Tracheal epithelial cell (primary cell): Measurements from ENCODE around the gene MS4A4E. TPM values are rescaled to one million over a fixed set of nuclear protein-coding genes. Genes with fewer than 3 reads are reported as not detected.

Source experiments
- total RNA-seq: library from RNA; depleted of rRNA; stranded (reverse); fragments of >200 nt; gene quantifications from 2 replicates; pipeline ENCODE4 v1.2.1, GENCODE V29; 2014

MS4A4E gene
- total RNA-seq = not detected in 2 replicates

GRCh38 chr11:60242740-60243239 is at the start of gene MS4A4E:
Gene MS4A4E (minus strand): TSS chr11:60243137. CDS start chr11:60230055, 13,082 bp downstream.

DNA sequence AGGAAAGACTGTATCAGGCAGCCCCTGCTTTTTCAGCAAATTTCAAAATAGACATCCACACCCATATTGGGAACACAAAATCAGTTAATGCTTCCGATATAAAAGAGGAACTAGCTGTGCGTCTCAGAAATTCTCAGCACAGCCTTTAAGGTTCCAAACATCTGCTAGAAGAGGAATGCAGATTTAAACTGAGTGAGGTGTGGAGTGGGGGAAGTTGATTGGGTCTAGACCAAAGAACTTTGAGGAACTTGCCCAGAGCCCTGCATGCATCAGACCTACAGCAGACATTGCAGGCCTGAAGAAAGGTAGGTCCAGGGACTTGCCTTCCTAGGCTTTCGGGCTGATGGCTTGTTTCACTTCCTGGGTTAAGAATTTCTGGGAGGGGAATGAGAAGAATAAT is 37.5 kb upstream of the MS4A4E start, which contains the start of gene MS4A4A:
TSS of gene MS4A4A (plus strand) at position 255 of the 400 bp plus-strand sequence. CDS start at position 265, 10 bp downstream.

DNA sequence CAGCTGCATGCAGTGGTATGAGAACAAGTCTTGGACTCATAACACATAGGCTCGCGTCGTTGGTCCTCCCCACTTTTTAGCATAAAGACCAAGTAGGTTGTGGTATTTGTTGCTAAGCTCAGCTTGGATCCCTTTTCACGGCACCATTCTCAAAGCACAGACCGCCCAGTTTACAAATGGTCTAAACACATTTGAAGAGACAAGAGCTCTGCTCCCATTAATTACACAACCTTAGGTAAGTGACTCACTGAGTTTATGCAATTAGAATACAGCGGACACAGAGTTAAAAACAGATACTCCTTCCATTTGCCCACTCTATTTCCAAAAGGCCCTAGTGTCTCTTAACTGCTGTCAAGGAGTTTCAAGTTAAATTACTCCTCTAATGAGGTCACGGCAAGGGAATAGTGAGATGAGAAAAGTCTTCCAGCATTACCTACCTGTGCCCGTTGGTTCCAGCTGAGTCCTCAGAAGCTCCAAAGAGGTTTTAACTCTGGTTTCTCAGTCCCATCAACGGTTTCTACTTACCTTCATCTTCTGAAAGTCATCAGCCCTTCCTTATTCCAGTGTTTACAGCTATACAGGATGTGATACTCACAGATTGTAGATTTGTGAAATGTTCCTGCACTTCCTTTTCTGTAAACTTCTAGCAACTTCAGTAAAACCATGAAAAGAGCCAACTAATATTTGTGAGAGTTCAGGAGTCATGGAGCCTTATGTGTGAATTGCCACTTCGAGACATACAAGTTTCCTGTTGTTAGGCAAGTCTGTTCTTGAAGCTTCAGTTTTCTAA is 60.2 kb downstream of the MS4A4E start, which contains the start of gene MS4A6A:
TSS of gene MS4A6A (minus strand) at position 543 of the 790 bp plus-strand sequence. CDS start 1,356 bp downstream, outside the sequence.

Other genes with a start within 250 kb of the MS4A4E start
- not detected in 2 replicates for gene OOSP4B, start 226.0 kb downstream of the MS4A4E start, total RNA-seq
- gene OOSP2, start 202.7 kb downstream of the MS4A4E start, total RNA-seq = not detected in 2 replicates
- not detected in 2 replicates for gene MS4A3, start 186.5 kb downstream of the MS4A4E start, total RNA-seq
- gene MS4A2, start 154.5 kb downstream of the MS4A4E start, total RNA-seq = not detected in 2 replicates
- gene MS4A6A, start 60.1 kb downstream of the MS4A4E start, total RNA-seq = not detected in 2 replicates
- not detected in 2 replicates for gene MS4A4A, start 37.5 kb upstream of the MS4A4E start, total RNA-seq
- not detected in 2 replicates for gene MS4A6E, start 84.1 kb upstream of the MS4A4E start, total RNA-seq
- gene MS4A7, start 135.4 kb upstream of the MS4A4E start, total RNA-seq = not detected in 2 replicates
- not detected in 2 replicates for gene MS4A14, start 153.3 kb upstream of the MS4A4E start, total RNA-seq
- gene MS4A5, start 186.4 kb upstream of the MS4A4E start, total RNA-seq = not detected in 2 replicates
- not detected in 2 replicates for gene MS4A1, start 212.7 kb upstream of the MS4A4E start, total RNA-seq
- not detected in 2 replicates for gene MS4A12, start 249.6 kb upstream of the MS4A4E start, total RNA-seq